ENCODE measurements around the gene RIN1.
"Not testable (repeated sequence)": the region's sequence is repeated elsewhere in the genome, so short reads cannot be mapped to it uniquely, and the experiment has no call there.

Gene RIN1

GRCh38 chr11:66326261-66327111 lies 9.7 kb downstream of the RIN1 start:
- H3K4me3 ChIP-seq (ENCODE audit: low read depth, low read length): no peak overlapping the region
- TF ChIP-seq POLR2A (IDR thresholded peaks at IDR 0.05; ENCODE audit: extremely low read depth, insufficient read length): no peak
- DNase-seq (ENCODE audit: low read depth): peak; percentile 44

GRCh38 chr11:66325263-66325671 lies 11.0 kb downstream of the RIN1 start:
- DNase-seq (ENCODE audit: low read depth): peak; percentile 50
- TF ChIP-seq, protein P1, sequence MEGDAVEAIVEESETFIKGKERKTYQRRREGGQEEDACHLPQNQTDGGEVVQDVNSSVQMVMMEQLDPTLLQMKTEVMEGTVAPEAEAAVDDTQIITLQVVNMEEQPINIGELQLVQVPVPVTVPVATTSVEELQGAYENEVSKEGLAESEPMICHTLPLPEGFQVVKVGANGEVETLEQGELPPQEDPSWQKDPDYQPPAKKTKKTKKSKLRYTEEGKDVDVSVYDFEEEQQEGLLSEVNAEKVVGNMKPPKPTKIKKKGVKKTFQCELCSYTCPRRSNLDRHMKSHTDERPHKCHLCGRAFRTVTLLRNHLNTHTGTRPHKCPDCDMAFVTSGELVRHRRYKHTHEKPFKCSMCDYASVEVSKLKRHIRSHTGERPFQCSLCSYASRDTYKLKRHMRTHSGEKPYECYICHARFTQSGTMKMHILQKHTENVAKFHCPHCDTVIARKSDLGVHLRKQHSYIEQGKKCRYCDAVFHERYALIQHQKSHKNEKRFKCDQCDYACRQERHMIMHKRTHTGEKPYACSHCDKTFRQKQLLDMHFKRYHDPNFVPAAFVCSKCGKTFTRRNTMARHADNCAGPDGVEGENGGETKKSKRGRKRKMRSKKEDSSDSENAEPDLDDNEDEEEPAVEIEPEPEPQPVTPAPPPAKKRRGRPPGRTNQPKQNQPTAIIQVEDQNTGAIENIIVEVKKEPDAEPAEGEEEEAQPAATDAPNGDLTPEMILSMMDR (IDR thresholded peaks at IDR 0.05; ENCODE audit: low read depth, low read length): no peak
- TF ChIP-seq MAX (IDR thresholded peaks at IDR 0.05; ENCODE audit: low read depth, low read length): peak; percentile 25; the same call in 1 of the 2 replicates
- no peak overlapping the region for H3K4me3 ChIP-seq (ENCODE audit: low read depth, low read length)

GRCh38 chr11:66324664-66325063 lies 11.6 kb downstream of the RIN1 start:
- no peak for DNase-seq (ENCODE audit: low read depth)

DNA sequence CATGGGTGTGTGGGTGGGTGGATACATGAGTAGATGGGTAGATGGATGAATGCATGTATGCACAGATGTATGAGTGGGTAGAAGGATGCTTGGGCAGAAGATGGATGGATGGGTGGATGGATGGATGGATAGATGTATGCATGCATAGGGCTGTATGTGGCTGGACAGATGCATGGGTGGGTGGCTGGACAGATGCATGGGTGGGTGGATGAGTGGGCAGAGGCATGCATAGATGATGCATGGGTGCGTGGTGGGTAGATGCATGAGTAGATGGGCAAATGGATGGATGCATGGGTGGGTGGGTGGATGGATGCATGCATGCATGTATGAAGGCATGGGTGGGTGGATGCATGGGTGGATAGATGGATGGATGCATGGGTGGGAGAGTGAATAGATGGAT lies 12.6 kb downstream of the RIN1 start:
- no peak for TF ChIP-seq POLR2A (IDR thresholded peaks at IDR 0.05; ENCODE audit: extremely low read depth, insufficient read length)
- TF ChIP-seq, protein P1 (IDR thresholded peaks at IDR 0.05; ENCODE audit: low read depth, low read length): no peak
- no peak for TF ChIP-seq MYC (IDR thresholded peaks at IDR 0.05; ENCODE audit: low read depth, low read length)
- TF ChIP-seq MAX (IDR thresholded peaks at IDR 0.05; ENCODE audit: low read depth, low read length): no peak
- DNase-seq (ENCODE audit: low read depth): no peak
- H3K4me3 ChIP-seq (ENCODE audit: low read depth, low read length): no peak overlapping the region

More at GRCh38 chr11:66324664-66325063, 11.6 kb downstream of the RIN1 start:
- TF ChIP-seq POLR2A (IDR thresholded peaks at IDR 0.05; ENCODE audit: extremely low read depth, insufficient read length) (no peak), MAX (IDR thresholded peaks at IDR 0.05; ENCODE audit: low read depth, low read length) (no peak), MYC (IDR thresholded peaks at IDR 0.05; ENCODE audit: low read depth, low read length) (no peak)
- TF ChIP-seq, protein P1 (IDR thresholded peaks at IDR 0.05; ENCODE audit: low read depth, low read length): no peak
- no peak overlapping the region for H3K4me3 ChIP-seq (ENCODE audit: low read depth, low read length)

DNA sequence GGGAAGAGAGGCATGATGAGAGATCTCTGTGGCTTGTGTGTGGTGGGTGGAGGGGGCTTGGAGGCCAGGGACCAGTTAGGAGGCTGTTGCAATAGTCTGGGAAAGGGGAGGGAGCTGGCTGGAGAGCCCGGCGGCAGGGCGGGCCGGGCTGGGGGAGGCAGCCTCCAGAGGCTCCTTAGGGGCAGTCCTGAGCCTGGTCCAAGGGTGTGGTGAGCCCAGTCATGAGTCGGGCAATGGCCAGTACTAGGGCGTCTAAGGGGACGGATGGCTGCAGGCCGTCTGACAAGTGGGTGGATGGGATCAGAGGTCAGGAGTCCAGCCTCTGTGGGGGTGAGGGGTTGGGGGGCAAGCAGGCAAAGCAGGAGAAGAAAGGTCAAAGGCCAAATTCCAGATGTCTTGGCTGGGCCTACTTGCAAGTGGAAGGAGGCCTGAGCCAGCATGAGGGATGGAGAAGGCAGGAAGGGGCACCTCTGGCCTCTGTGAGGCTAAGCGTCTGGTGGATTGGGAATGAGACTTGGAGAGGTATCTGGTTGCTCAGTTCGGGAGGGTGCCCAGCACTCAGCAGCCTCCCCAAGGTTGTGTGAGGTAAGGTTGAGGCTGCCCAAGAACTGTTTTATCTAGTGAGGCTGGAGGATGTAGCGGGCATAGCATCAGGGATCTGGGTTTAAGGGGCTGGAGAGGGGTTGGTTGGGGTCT lies 13.4 kb downstream of the RIN1 start:
- no peak overlapping the region for H3K4me3 ChIP-seq (ENCODE audit: low read depth, low read length)
- no peak for DNase-seq (ENCODE audit: low read depth)
- TF ChIP-seq MAX (IDR thresholded peaks at IDR 0.05; ENCODE audit: low read depth, low read length) (no peak), MYC (IDR thresholded peaks at IDR 0.05; ENCODE audit: low read depth, low read length) (no peak), POLR2A (IDR thresholded peaks at IDR 0.05; ENCODE audit: extremely low read depth, insufficient read length) (no peak)
- TF ChIP-seq, protein P1 (IDR thresholded peaks at IDR 0.05; ENCODE audit: low read depth, low read length): no peak

DNA sequence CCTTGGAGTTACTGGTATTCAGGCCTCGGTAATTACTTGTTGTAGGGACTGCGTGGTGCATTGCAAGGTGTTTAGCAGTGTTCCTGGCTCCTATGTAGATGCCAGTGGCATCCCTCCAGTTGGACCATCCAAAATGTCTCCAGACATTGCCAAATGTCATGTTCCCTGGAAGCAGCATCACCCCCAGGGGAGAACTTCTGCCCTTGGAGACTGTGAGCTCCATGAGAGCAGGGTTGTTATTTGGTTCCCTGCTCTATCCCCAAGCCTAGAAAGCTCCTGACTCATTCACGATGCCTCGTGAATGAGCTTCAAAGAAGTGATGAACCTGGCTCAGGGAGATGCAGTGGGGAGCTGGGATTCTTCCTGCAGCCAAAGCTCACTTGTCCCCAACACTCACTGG lies 14.6 kb downstream of the RIN1 start:
- DNase-seq (ENCODE audit: low read depth): no peak
- TF ChIP-seq, protein P1 (IDR thresholded peaks at IDR 0.05; ENCODE audit: low read depth, low read length): no peak
- TF ChIP-seq POLR2A (IDR thresholded peaks at IDR 0.05; ENCODE audit: extremely low read depth, insufficient read length) (no peak), MYC (IDR thresholded peaks at IDR 0.05; ENCODE audit: low read depth, low read length) (no peak), MAX (IDR thresholded peaks at IDR 0.05; ENCODE audit: low read depth, low read length) (no peak)
- H3K4me3 ChIP-seq (ENCODE audit: low read depth, low read length): no peak overlapping the region

DNA sequence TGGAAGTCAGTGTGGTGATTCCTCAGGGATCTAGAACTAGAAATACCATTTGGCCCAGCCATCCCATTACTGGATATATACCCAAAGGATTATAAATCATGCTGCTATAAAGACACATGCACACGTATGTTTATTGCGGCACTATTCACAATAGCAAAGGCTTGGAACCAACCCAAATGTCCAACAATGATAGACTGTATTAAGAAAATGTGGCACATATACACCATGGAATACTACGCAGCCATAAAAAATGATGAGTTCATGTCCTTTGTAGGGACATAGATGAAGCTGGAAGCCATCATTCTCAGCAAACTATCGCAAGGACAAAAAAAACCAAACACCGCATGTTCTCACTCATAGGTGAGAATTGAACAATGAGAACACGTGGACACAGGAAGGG lies 15.5 kb downstream of the RIN1 start:
- DNase-seq (ENCODE audit: low read depth); H3K4me3 ChIP-seq (ENCODE audit: low read depth, low read length): not testable (repeated sequence)

DNA sequence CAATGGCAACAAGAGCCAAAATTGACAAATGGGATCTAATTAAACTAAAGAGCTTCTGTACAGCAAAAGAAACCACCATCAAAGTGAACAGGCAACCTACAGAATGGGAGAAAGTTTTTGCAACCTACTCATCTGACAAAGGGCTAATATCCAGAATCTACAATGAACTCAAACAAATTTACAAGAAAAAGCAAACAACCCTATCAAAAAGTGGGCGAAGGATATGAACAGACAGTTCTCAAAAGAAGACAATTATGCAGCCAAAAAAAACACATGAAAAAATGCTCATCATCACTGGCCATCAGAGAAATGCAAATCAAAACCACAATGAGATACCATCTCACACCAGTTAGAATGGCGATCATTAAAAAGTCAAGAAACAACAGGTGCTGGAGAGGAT lies 15.9 kb downstream of the RIN1 start:
- DNase-seq (ENCODE audit: low read depth); H3K4me3 ChIP-seq (ENCODE audit: low read depth, low read length): not testable (repeated sequence)

Measured in NB4 (cell line).